Measurements from ENCODE around the gene TMEM63A. TPM values are rescaled to one million over a fixed set of nuclear protein-coding genes. Genes with fewer than 3 reads are reported as not detected.

Gene TMEM63A
- total and polyA plus RNA-seq, 2 of the 13 experiments (the other 11 are each of a cell fraction or from before 2014, with no cell fraction given): 23.9 to 53.3 TPM

GRCh38 chr1:225890346-225891228 is 8.4 kb upstream of the TMEM63A start (continued):
- TF ChIP-seq ZSCAN31 (CRISPR knock-in tag; IDR thresholded peaks at IDR 0.05; ENCODE audit: low read depth) (no peak), WIZ (CRISPR knock-in tag; IDR thresholded peaks at IDR 0.05) (no peak), ZNF160 (CRISPR knock-in tag; IDR thresholded peaks at IDR 0.05) (no peak), IRF2 (CRISPR knock-in tag; IDR thresholded peaks at IDR 0.05) (no peak), AGO2 (optimal IDR thresholded peaks at IDR 0.05; ENCODE audit: low read depth, low read length) (no peak), NR2C2 (CRISPR knock-in tag; IDR thresholded peaks at IDR 0.05; ENCODE audit: borderline replicate concordance) (peak; percentile 93), CEBPB (IDR thresholded peaks at IDR 0.05; ENCODE audit: borderline replicate concordance, low read depth, low read length) (no peak), MBD4 (IDR thresholded peaks at IDR 0.05; ENCODE audit: borderline replicate concordance, low read length) (no peak), NFYB (CRISPR knock-in tag; IDR thresholded peaks at IDR 0.05) (no peak), ZBTB3 (CRISPR knock-in tag; IDR thresholded peaks at IDR 0.05; ENCODE audit: borderline replicate concordance, low read depth) (no peak), ZMYM3 (CRISPR knock-in tag; IDR thresholded peaks at IDR 0.05) (no peak), ZFP36L2 (CRISPR knock-in tag; IDR thresholded peaks at IDR 0.05) (no peak), SNAPC2 (CRISPR knock-in tag; IDR thresholded peaks at IDR 0.05) (no peak), ZNF558 (CRISPR knock-in tag; IDR thresholded peaks at IDR 0.05; ENCODE audit: borderline replicate concordance) (no peak), ETS1 (CRISPR knock-in tag; IDR thresholded peaks at IDR 0.05) (no peak), ZNF660 (CRISPR knock-in tag; IDR thresholded peaks at IDR 0.05; ENCODE audit: borderline replicate concordance, low read depth) (no peak), SMAD1 (CRISPR knock-in tag; IDR thresholded peaks at IDR 0.05; ENCODE audit: borderline replicate concordance, low read depth) (no peak), ZNF17 (CRISPR knock-in tag; IDR thresholded peaks at IDR 0.05) (no peak), ZNF678 (CRISPR knock-in tag; IDR thresholded peaks at IDR 0.05) (no peak), ZBTB1 (CRISPR knock-in tag; IDR thresholded peaks at IDR 0.05; ENCODE audit: borderline replicate concordance) (no peak), SOX6 (IDR thresholded peaks at IDR 0.05) (no peak), SOX6 (CRISPR knock-in tag; IDR thresholded peaks at IDR 0.05) (no peak; the same call in 1 of the 2 replicates), CENPX (CRISPR knock-in tag; IDR thresholded peaks at IDR 0.05) (no peak)
- TF ChIP-seq, protein P1, sequence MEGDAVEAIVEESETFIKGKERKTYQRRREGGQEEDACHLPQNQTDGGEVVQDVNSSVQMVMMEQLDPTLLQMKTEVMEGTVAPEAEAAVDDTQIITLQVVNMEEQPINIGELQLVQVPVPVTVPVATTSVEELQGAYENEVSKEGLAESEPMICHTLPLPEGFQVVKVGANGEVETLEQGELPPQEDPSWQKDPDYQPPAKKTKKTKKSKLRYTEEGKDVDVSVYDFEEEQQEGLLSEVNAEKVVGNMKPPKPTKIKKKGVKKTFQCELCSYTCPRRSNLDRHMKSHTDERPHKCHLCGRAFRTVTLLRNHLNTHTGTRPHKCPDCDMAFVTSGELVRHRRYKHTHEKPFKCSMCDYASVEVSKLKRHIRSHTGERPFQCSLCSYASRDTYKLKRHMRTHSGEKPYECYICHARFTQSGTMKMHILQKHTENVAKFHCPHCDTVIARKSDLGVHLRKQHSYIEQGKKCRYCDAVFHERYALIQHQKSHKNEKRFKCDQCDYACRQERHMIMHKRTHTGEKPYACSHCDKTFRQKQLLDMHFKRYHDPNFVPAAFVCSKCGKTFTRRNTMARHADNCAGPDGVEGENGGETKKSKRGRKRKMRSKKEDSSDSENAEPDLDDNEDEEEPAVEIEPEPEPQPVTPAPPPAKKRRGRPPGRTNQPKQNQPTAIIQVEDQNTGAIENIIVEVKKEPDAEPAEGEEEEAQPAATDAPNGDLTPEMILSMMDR (CRISPR knock-in tag; IDR thresholded peaks at IDR 0.05): no peak
- TF ChIP-seq, protein P2, sequence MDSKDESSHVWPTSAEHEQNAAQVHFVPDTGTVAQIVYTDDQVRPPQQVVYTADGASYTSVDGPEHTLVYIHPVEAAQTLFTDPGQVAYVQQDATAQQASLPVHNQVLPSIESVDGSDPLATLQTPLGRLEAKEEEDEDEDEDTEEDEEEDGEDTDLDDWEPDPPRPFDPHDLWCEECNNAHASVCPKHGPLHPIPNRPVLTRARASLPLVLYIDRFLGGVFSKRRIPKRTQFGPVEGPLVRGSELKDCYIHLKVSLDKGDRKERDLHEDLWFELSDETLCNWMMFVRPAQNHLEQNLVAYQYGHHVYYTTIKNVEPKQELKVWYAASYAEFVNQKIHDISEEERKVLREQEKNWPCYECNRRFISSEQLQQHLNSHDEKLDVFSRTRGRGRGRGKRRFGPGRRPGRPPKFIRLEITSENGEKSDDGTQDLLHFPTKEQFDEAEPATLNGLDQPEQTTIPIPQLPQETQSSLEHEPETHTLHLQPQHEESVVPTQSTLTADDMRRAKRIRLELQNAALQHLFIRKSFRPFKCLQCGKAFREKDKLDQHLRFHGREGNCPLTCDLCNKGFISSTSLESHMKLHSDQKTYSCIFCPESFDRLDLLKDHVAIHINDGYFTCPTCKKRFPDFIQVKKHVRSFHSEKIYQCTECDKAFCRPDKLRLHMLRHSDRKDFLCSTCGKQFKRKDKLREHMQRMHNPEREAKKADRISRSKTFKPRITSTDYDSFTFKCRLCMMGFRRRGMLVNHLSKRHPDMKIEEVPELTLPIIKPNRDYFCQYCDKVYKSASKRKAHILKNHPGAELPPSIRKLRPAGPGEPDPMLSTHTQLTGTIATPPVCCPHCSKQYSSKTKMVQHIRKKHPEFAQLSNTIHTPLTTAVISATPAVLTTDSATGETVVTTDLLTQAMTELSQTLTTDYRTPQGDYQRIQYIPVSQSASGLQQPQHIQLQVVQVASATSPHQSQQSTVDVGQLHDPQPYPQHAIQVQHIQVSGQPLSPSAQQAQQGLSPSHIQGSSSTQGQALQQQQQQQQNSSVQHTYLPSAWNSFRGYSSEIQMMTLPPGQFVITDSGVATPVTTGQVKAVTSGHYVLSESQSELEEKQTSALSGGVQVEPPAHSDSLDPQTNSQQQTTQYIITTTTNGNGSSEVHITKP (CRISPR knock-in tag; IDR thresholded peaks at IDR 0.05; ENCODE audit: low read depth): no peak

All from HepG2 (cell line).